Right lobe of liver (tissue), 4 donors: ENCODE measurements around the gene RUSF1.
"Not testable (repeated sequence)": the region's sequence is repeated elsewhere in the genome, so short reads cannot be mapped to it uniquely, and the experiment has no call there.

Source experiments
- CTCF ChIP-seq, 4 donors: fragments of 200-600 bp in 3 of 4; fragments of 450-650 bp in 1 of 4; IDR thresholded peaks; one replicate each; pipeline versions ENCODE4 v1.5.1 to v1.8.0; 2016 to 2022; ENCODE audit warnings: antibody characterized with exemption in 4 of 4, mild to moderate bottlenecking in 2 of 4
- POLR2A ChIP-seq: fragments of 450-650 bp; IDR thresholded peaks from one replicate; pipeline ENCODE4 v1.6.1; 2017; ENCODE audit warnings: antibody characterized with exemption, mild to moderate bottlenecking
- donor health status: DM: no; HTN: no; CAD: no.
- donor health status: DM: no; HTN: no; CAD: no.
- donor health status: DM: no; HTN: yes; CAD: no.

GRCh38 chr16:31484048-31484447, 24.1 kb downstream of the RUSF1 start:
- TF ChIP-seq CTCF (IDR thresholded peaks at IDR 0.05); POLR2A: not testable (repeated sequence)
